A172 (cell line): Measurements from ENCODE around the gene PPFIA2. TPM values are rescaled to one million over a fixed set of nuclear protein-coding genes. Genes with fewer than 3 reads are reported as not detected.
A peak's percentile ranks its signal among the peaks of the same experiment; 100 is the strongest.

Source experiments
- DNase-seq: peaks from one replicate; pipeline ENCODE4 v3.0.0-alpha.2; 2015; ENCODE audit warnings: low spot score
- total RNA-seq: library from RNA; depleted of rRNA; stranded (reverse); fragments of >200 nt; shearing (Covaris generic); gene quantifications from 2 replicates; pipeline ENCODE4 v1.2.3, GENCODE V29; 2014; rRNA removed

Gene PPFIA2
- total RNA-seq, result 0.62 and 3.3 TPM in 2 replicates

DNA sequence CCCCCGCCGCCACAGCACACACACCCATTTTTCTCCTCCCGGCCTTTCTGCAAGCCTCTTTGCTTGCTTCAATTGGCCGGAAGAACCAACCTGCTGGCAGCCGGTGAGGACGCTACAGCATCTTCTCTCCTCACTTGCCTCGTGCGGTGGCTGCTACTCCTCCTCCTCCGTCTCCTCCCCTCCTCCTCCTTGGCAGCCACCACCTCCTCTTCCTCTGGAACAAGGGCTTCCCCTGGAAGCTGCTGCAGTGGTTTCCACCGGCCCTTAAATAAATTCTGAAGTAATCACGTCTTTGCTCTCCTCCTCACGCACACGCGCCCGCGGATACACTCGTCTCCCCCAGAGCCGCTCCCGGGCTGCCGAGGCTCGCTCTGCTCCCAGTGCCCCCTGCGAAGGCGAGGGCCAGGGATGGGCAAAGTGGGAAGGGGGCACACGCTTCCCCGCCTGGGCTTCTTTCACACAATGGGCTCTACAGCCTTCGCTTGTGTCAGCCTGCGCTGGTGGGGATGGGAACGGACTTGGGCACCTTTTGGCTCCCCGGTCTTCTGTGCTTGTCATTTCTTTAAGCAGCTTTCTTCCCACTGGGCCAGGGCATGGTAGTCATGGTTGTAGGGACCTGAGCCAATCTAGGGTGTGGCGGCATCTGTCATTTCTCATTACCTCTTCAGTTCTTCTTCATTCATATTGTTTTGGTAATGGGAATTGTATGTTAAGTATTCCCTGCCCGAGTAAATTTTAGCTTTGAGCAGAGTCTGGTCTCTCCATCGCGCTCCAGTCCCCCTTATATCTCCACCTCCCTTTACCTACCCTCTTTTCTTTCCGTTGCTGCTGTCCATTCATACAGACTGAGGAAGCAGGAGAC is at the start of gene PPFIA2:
PPFIA2 (minus strand) TSS at position 161 of the 862 bp plus-strand sequence.
- peak; percentile 16 for DNase-seq

DNA sequence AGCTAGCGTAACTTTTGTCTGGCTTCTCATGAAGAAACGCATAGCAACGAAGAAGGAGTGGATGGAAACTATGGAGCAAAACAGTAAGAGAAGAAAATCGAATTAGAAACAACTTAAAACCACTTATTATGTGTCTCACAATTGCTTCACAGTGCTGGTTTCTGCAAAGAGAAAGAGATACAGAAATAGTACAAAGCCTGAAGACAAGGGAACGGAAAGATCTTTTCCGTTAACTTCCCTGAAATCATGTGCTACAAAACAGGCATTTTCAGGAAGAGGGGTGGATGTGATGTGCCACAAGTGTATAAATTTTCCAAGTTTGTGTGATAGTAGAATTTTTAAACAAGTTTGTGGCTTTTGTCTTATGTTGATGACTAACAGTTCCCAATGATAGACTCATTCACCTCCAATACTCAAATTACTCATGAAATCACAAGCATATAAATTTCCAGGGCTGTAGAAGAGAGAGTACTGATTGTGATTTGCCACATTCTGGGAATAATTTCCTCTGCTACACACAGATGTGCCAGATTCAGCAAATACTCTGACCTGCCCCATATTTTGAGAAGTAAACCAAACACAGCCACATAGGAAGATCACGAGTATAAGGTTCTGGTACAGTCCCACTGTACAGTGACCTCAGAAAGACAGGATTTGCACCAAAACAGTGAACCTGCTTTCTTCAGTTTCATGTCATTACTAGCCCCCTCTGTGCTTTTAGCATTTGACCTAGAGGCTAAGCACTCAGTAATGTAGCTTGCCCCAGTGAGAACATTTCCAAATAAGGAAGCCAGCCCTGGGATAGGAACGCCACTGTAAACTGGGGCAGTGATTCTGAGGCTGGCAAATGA is 41.4 kb upstream of the PPFIA2 start:
- DNase-seq, result peak; percentile 15

DNA sequence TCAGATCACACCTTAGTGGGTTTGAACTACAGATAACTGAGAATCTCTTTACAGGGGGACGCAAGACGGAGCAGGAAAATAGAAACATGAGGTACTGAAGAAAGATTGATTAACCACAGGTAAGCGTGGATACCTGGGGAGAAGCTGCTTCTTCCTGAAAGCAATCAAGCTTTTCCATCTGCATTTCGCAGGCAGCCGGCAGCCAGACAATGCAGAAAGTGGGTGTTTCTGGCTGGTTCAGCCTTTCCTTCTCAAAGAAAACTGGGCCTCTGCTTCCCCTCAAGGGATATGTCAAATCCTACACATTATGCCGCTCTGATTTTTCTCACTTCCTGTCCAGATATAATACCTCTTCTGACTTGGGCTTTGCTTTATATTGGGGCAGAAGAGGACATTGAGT is 39.1 kb upstream of the PPFIA2 start:
- DNase-seq, result no peak

DNA sequence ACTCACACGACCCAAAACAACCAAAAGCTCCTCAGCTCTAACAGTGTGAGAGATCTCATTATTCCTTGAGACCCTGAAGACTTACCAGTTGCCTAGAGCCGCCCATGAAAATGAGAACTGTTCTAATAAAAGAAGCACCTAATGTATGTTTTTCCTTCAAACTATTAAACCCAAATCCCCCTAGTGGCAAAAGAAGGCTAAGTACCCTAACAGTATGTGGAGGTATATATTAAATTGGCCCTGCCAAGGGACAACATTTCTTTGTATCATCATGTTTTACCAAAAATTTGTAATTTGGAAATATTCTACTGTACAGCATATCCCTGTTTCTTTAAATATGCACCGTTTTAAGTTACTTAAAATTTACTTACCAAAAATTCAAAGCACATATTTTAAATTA is 38.0 kb upstream of the PPFIA2 start:
- peak; percentile 16 for DNase-seq

DNA sequence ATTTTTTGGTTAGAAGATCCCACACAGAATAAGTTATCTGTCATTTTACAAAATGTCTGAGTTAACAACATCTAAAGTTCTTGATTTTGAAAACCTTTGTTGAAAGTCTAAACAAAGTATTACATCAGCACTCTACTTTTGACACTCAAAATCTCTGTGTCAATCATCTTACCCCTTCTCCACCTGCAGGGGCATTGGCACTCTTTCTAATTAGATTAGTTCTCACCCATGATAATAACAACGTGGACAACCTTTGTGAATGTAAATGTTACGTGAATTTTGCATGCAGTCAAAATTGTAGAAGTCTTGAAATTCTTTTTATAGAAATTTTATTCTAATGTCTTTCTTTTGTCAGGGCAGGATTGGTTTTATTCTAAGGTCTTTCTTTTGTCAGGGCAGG is 33.5 kb upstream of the PPFIA2 start:
- DNase-seq, result no peak

DNA sequence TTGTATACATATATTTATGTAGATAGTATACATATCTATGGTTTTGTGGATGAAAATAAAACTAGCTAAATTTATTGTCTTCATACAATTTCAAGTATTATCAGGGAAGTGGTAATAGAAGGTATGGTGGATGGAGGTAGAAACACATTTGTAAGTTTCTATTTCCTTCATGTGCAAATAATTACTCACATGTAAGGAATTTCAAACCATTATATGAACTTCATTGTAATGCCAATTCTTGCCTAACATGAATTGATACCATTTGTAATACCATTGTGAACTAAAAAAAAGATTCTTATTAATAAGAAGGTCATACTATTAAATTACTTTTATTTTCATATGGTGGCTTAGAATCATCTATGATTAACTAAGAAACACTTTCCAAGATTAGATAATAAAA is 20.1 kb upstream of the PPFIA2 start:
- DNase-seq, result no peak

DNA sequence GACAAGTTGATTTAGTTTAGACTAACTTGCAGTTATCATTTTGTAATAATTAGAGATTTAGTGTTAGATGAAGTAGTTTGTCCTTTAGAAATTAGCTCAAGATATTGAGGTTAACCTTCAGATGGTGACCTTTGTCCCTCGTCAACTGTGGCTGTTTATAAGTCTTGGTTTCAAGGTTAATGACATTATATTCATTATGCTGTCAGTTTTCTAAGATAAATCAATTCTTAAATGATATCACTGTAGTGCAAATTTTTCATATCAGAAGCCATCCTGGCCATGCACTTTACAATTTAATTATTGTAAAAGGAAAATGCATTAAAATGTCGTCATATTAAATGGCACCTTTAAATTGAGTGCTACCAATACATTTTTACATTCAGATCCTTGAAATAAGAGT is 19.6 kb upstream of the PPFIA2 start:
- no peak for DNase-seq

DNA sequence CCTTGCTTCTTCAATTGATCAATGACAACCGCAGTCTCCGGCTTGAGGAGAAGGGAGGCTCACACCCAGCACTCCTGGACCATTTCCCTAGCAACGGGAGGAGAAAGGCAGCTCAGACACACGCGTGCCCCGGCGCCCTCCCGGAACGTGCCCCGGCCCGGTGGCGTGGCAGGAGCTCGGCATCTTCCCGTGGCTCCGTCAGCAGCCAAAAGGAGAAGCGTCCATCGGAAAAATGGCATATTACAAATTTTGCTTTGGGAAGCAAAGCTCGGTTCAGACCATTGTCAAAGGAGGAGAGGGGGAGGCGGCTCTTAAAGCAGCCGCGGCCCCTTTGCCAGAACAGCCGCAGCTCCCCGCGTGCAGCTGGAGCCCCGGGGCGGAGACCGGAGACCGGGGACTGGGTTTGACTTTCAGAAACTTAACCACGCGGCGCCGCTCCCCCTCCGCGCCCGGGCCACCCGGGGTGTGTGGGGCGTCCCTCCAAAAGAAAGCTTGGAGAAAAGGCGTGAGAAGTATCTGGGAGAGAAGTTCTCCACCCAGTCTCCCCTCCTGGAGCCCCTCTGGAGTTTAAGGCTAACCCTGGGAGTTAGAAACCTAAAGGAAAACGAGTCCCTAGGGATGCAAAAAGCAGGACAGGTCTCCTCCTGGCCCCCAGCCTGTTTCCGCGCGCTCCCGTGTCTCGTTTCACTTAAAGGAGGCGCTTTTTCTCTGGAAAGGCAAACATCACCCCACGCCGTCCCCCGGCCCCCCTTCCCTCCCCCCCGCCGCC is 545 bp downstream of the PPFIA2 start:
- DNase-seq, result no peak

DNA sequence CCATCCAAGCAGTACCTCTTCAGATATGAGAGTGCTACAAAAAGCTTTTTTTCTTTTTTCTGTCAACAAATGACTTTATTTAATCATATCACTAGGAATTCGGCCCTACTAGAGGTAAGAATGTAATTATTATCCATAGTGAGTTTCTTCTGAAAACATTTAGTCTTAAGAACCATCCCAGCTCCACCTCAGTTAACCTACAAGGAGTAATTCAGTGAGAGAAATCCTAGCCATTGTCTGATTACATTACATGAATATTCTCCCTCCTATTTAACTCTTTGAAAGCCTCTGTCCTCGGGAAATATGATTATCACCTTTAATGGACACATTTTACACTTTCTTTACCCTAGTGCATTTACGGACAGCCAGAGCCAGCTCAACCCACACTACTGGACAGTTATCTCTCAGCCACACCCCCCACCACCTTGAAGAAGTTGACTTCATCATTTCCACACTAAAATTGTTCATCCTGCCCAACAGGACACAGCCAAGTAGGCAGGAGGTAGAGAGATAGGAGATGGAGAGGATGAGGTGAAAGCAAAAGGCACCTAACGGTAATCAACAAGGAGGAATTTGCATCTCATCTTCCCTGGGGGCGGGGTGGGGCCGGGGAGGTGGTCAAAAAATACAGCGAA is 1.3 kb downstream of the PPFIA2 start:
- DNase-seq, result no peak

DNA sequence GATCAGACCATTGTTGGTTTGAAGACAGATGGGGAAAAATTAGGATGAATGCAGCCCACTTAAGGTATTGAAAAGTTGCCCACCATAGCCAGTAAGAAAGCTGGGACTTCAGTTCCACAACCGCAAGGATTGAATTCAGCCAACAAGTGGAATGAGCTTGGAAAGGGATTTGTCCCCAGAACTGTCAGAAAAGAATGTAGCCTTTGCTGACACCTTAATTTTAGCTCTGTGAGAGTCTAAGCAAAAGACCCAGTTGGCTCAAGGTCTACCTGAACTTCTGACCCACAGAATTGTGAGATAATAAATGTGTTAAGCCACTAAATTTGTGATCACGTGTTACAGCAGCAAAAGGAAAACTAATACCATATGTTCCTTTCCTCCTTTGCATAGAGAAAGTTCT is 29.4 kb downstream of the PPFIA2 start:
- DNase-seq, result no peak

DNA sequence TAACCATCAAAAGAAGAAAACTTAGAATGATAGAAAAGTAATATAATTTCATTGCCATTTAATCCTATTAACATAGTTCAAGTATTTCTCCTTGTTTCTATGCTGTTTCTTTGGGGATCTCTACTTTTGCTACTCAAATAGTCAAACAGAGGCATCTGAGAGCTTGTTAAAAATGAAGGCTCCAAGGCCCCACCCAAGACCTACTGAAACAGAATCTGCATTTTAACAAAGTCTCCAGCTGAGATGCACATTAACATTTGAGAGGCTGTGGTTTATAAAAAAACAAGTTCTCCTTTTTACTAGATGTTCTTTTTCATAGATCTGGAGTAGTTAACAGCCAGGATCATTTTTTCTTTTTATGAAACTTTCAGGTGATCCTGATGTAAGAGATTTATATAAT is 31.8 kb downstream of the PPFIA2 start:
- DNase-seq, result no peak

DNA sequence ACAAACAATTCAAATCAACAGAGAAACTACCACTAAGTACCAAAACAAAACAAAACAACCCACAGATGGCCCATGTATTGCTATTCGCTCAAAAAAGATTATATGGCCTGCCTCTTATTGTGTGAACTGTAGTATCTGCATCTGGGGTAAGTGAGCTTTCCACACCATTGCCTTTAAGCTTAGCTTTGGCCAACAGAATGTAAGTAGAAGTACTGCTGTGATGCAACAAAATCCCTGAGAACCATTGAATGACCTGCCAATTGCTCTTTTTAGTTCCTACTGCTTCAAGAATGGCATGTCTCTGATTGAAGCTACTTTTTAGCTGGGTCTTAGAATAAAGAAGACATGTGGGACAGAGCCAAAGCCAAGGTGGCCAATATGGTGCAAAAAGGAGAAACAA is 32.5 kb downstream of the PPFIA2 start:
- no peak for DNase-seq

DNA sequence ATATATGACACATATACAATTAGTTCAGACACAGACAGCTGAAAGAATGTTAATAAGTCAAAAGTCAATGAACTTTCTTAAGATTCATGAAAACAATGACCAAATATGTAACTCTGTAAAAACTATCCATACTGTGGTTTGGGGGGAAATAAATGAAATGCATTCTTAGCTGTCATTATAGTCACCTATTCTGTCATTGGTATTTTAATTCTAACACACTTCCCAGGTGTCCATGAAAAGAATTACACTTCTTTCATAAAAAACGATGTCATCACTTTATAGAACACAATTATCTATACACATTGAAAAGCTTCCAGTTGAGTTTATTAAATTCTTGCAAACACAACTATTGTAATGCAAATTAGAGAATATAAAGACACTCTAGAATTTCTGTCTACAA is 35.8 kb downstream of the PPFIA2 start:
- no peak for DNase-seq

DNA sequence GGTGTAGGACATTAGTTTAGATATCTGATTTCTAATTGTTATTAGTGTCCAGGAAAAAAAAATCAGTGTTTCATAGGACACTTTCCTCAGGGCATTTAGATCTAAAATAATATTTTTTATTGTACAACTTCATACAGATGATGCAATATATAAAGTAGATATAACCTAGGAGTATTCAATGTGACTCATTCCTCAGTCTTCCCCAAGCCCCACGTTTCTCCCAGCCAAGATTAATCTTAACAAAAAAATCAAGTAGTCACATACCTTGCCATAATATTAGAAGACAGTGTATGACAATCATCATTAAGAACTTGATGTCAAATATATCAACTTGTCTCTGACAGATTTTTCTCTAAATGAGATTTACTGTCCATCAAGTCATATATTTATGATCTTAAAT is 37.1 kb downstream of the PPFIA2 start:
- DNase-seq, result no peak

DNA sequence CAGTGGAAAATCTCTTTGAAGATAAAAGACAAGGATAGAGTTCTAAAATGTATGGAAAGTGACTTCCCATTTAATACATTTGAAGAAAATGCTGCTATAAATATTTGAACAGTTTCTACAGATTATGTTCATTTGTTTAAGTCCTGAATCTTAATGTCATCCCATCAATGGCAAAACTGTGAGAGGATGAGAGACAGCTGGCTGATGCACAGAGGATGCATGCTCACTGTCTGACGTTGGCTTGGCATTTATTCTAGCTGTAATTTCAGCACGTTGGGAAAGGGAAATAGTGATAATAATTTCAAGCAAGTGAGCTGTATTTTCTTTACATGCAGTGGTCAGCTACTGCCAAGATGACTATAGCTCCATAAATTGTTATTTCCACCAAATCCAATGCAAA is 40.5 kb downstream of the PPFIA2 start:
- DNase-seq, result no peak

DNA sequence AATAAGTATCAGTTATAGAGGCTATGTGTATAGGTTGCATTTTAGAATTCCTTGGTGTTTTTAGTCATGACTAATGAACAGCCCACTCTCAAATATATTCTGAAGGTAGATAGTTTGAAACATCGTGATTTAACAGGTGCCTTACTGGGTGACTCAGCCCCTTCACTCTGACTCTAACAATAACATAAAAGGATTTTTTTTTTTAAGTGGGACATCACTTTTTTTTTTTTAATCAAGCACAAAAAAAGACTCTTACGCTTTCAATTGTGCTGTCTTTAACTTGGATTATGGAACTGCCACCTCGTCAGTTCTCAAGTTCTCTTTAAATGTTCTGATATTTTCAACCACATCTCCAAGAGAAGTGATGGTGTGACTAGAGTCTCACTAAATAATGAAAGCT is 46.6 kb downstream of the PPFIA2 start:
- no peak for DNase-seq

DNA sequence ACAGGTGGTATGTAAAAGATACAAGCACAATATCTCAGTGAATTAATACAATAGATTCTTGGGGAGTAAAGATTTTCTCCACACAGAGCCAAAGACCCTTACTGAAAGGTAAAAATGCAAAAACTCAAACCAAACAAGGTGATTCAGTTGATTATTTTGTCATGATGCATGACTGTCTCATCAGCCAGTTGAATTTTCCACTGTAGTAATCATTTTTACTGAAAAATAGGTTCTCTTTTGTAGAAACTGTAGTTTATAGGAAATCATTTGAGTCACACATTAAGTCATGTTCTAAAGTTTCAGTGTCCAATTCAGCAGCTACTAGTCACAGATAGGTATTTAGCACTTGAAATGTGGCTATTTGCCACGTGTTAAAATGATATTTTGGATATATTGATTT is 53.6 kb downstream of the PPFIA2 start:
- DNase-seq, result no peak

DNA sequence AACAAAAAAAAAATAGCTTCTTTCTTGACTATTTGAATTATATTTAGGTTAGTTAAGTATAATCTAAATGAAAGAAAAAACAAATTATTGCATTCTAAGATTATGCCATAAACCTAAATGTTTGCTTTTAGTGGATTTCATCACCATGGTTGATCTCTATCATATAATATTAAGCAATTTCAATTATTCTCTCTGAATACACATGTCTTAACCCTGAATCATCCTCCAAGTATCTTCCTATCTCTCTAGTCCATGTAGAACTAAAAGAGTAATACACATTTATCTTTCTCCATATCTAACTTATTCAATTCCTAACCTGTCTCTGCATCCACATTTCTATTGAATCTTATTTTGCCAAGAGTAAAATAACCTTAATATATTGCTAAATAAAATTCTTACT is 59.6 kb downstream of the PPFIA2 start:
- no peak for DNase-seq

DNA sequence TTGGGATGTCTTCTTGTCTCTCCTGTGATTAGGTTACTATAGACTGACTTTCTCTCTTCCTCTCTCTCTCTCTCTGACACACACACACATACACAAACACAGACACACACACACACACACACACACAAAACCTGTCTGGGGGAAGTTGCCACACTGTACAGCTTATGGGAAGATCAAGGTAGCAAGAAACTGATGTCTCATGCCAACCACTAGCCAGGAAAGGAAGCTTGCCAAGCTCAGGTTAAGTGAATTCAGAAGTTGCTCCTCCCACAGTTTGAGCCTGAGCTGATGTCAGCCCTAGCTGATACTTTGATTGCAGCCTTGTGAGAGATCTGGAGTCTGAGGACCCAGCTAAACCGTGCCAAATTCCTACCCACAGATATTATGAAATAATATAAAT is 67.1 kb downstream of the PPFIA2 start:
- no peak for DNase-seq

DNA sequence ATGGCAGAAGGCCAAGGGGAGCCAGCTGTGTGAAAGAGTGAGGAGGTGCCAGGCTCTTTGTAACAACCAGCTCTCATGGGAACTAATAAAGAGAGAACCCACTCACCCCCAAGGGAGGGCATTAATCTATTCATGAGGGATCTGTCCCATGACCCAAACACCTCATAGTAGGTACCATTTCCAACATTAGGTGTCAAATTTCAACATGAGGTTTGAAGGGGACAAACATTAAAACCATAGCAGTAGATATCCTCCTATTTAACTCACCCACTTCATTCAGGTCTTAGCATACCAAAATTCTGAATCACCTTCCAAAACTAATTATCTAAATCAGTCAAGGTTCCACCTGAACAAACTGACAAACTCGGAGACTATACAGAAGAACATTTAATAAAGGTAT is 75.3 kb downstream of the PPFIA2 start:
- no peak for DNase-seq

DNA sequence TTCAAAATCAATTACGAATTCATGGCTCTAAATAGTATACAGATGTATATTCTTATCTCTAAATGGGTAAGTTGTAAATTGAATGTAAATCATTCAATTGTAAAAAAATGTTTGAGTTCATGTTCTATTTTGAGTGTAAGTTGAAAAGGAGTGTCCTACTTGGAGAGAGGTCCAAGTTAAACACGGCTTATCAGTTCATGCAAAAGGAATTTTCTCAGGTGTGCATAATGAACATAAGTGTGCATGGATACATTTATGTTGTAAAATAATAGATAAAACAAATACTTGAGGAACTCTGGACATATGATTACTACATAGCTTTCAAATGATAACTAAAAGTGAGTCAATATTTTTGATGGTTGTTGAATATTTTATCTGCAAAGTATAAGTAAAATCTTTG is 79.5 kb downstream of the PPFIA2 start:
- DNase-seq, result no peak

DNA sequence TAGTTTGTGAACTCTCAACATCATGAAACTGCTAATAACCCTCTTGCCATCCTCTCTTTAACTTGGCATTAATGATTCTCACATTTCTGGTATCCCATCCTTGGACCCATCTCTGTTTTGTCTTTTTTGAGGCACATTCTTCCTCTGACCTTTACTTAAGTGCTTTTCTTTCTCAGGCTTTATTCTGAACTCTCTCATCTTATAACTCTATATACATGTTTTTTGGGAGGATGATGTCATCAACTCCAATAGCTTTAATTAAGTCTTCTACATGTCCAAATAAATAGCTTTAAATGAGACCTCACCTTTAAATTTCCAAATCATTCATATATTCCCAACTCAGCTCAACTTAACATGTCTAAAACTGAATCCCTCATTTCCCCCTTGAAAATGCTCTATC is 88.4 kb downstream of the PPFIA2 start:
- no peak for DNase-seq
